Tongue (tissue), 2 donors: ENCODE data around the gene GADL1. TPM values are rescaled to one million over a fixed set of nuclear protein-coding genes. Genes with fewer than 3 reads are reported as not detected.

Source experiments
- DNase-seq: peaks from one replicate; pipeline ENCODE4 v3.0.0-alpha.2; 2015
- total RNA-seq: library from RNA; depleted of rRNA; stranded (reverse); fragments of >200 nt; gene quantifications from one replicate; pipeline ENCODE4 v1.2.3, GENCODE V29; 2014

Gene GADL1
- total RNA-seq, 1 donor from 2014 or later: 33.1 TPM

DNA sequence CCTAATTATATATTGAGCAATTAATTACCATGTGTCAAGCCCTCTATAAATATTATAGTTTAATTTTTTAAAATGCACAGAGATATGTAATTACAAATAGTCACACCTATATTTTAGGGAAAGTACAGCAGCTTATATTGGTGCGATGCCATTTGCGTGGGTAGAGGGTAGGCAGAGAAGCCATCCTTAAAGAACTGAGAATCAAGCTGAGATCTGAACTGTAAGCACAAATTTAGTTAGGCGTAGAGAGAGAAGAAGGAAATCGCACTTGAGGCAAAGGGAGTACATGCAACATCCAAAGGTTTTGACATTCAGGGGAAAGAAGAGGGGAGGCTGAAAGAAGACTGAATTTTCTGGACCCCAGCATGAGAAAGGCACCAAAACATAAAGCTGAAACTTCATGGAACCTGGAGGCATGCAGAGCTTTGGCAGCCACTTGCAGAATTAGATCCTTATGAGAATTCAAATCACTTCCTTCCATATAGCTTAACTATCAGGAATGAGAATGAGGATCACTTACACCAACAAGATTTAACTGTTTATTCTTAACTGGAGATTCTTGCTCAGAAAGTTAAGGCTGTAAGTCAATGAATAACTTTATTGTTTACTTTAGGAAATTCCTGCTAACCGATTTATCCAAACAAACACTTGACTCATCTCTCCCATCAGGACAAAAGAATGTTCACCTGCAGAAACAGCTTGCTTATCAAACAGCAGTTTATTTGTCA, 173.7 kb downstream of the GADL1 start:
- no peak for DNase-seq

DNA sequence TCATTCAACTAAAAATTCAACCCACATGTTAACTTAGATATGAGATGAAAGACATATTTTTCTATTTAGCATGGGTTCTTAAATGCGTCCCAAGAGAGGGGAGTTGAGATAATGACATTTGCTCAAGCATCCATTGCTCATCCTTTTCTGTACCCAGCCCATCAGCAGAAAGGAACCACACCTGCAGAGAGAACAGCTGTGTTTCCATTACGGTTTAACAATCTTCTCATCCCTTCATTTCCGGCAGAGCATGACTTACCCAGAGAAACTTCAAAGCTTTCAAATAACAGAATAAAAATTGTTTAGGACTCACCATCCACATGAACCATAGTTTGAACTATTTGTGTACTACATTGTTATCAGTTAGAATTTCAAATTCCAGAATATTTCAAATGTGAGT, 174.9 kb downstream of the GADL1 start:
- no peak for DNase-seq

DNA sequence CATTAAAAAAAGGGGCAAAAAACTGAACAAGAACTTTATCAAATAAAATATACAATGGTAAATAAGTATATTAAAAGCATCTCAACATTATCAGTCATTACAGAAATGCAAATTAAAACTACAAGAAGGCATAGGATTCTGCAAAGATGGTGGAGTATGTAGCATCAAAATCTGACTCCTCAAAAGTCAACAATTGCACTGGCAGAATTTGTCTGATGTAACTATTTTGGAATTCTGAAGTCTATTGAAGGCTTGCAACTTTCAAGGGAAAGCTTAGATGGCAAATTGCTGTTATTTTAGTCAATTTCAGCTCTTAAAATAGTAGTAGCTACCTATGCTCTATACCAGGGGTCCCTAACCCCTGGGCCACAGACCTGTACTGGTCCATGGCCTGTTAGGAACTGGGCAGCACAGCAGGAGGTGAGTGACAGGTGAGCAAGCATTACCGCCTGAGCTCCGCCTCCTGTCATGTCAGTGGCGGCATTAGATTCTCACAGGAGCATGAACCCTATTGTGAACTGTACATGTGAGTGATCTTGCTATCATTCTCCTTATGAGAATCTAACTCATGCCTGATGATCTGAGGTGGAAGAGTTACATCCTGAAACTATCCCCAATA, 180.5 kb downstream of the GADL1 start:
- no peak for DNase-seq

DNA sequence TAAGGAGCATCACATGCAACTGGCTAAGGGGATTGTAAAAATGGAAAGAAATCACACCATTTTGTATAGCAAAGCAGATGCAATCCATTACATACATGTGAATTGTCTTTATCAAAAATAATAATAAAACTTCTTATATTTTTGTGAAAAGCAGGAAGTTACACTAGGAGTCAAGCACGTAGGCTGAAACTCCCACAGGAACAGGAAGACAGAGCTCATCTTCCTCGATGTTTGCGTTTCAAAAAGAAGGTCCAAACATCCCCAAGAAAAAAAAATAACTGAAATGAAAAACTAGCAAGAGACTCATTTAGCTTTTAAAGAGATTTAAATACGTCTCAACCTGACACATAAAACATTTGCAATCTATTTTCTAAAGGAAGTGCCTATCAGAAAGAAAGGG, 181.5 kb downstream of the GADL1 start:
- DNase-seq: no peak

DNA sequence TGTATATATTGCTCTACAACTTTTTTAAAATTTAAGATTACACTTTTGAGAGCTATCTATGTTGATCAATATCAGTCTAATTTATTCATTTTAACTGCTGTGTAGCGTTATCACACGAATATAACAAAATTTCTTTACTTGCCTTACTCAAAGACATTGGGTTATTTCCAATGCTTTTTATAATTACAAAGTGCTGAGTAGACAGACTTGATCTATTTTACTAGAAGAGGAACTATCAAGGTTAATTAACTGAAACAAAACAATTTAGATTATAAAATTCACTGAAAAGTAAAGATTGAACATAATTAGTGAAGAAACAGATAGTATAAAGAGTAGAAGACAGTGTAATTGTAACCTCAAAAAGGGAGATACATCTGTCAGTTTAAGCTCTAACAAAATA, 182.6 kb downstream of the GADL1 start:
- DNase-seq: no peak

DNA sequence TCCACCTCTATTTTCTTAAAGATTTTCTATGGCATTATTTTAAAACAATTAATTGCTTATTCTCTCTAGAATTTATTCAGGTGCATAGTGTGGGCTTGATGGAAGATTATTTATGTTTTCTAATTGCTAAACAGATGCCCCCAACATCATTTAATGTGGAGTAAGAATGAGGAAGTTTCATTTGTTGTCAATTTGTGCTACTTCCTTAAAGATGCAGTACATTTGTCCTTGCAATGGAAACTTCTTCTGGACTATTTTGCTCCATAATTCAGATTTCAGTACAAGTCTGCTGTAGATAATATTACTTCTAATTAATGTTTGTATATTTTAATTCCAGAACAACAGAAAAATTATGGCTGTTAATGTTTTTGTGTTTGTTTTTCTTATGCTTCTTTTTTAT, 183.3 kb downstream of the GADL1 start:
- DNase-seq: no peak

DNA sequence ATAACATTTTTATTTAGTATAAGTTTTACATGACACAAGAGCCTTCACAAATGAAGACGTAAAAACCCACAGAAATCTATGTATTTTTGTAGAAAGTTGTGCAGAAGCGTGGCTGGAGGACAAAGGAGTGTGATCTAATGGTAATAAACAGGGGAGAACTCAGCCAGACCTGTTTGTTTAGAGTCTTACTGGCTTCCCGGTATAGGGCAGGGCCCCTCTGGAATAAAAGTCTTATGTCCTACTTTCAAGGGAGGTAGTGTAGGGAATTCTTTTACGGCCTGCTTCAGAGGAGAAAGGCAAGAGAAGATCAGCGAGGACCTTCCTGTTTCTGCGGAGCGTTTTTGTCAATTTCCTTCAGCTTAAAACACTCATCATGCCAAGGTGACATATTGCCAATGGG, 184.4 kb downstream of the GADL1 start:
- no peak for DNase-seq

DNA sequence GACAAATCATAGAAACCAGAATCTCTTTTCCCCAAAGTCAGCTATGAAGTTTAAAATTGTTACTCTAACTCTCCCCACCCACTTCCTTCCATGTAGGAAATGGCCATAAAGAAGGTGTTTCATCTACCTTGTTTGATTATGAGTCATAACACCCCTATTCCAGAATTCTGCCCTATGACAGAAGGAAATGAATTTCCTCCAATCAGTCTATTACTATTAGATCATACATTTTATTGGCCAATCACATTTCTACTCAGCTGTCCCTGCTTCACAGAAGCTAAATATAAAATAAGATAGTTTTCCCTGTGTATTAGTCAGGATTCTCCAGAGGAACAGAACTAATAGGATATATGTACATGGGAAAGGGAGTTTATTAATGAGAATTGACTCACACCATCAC, 186.0 kb downstream of the GADL1 start:
- DNase-seq: no peak

DNA sequence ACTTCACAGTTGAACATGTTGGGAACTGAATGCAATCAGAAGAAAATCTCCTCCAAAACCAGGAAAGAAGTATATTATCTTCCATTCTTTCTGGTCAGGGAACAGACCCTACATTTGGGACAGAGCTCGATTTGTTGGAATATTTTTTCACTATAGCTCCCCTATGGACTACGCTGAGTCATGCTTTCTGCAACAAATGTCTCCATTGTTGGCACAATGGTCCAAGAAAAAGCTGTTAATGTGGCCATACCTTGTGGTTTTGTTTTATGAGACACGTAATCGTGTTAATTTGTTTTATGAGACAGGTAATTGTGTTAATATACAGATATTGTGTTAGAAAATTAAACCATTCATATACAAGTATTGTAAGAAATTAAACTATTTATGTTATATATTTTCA, 186.6 kb downstream of the GADL1 start:
- no peak for DNase-seq

DNA sequence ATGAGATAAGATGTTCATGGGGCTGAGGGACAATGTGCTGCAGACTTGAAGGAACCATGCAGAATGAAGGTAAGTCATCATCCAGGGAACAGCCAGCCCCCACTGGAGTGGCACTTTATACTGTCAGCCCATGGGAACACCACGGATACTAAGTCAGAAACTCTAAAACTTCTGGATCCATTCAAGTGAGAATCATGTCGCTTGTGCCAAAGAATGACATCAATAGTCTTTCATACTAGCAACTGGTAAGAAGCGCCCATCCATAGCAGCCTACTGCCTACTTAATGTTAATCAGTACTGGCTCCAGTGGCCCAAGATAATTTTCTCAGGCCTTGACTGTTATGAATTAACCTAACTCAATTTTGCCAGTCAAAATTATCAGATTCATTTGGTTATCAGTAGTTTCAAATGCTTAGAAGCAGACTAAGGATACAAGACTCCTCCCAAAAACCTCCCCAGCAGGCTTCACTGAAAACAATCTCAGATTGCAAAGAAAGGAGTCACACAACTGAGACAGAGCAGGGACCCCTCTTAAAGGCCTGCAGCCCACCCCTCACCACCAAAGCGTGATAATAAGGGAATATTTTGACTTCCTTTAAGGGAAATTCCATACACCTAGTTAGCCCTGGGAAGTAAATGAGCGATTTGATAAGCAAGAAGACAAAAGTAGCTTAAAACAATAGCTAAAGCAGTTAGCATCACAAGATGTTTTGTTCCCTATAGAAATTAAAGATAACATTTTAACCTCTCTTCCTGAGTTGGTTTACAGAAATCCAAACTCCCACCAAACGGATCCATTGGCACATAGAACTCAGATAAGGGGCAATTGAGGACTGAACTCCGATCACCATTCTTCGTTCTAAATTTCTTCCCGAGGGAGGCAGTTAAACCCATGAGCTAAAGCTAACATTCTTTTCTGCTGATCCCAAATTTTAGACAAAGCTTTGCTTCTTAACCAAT, 189.2 kb downstream of the GADL1 start:
- DNase-seq: no peak

DNA sequence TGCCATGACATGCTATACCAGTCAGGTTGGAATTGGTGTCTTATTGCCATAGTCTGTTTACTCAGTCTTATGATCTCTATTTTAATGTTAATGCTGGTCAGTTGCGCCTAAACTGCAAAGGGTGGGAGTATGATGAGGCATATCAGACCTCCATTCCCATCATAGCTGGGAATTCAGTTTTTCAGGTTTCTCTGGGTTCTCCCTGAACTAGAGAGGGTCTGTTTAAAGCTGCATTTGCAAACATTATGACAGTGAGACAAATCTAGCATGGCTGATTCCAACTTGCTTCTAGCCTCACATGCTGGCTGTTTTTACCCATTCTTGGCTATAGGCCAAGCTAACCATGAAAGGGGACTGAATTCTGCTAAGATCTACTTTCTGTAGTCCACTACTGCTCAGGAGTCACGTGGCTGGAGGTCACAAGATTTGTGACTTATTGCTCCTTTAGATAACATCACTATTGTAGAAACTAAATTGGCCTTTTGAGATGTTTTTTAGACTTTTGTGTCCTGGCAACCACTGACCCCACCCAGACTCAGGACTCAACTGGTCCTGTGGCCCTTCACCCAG, 191.5 kb downstream of the GADL1 start:
- no peak for DNase-seq

DNA sequence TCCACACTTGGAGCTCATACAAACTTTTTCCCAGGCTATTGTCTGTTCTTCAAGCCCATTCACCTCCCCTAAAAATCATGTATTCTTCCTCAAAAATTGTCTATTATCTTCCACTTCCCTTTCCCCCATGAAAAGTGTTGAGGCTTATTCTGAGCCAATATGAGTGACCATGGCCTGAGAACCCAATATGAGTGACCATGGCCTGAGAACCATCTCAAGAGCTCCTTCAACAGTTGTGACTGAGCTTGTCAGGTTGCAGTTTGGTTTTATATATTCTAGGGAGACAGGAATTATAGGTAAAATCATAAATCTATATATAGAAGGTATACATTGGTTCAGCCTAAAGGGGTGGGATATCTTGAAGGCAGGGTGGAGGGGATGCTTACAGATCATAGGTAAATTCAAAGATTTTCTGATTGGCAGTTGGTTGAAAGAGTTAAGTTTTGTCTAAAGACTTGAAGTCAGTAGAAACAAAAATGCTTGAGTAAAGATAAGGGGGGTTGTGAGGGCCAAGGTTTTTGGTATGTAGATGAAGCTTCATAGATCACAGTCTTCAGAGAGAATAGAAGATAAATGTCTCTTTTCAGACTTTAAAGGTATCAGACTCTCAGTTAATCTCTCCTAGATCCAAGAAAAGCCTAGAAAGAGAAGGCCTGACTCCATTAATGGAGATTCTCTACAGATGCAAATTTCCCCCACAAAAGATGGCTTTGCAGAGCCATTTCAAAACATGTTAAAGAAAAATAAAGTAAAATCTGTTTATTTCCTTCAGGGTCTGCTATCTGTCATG, 192.2 kb downstream of the GADL1 start:
- DNase-seq: no peak

DNA sequence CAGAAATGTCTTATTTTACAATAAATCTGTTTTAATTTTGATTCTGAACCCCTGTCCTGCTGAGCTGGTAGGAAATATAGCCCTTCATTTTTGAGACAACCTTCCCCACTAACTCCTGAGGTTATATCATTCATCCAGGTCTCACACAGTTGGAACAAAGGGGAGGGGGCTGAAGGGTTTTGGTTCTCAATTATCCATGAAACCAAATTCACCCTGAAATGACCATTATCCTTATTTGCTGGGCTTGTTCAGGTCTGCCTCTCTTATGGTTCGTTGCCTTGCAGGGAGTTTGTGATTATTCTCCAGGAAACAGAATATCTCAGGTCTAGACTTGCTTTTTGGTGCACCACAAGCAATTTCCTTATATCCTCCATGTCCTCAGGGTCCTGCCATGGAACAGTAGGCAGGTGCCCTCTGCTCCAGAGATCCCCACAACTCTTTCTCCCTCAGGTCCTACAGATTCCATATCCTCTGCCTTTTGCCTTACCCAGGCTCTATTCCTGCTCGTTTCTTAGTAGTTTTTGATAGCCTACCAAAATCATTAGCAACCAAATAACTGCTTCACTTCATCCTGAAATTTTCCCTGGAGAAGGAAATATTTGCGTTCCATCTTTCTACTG, 193.6 kb downstream of the GADL1 start:
- no peak for DNase-seq

DNA sequence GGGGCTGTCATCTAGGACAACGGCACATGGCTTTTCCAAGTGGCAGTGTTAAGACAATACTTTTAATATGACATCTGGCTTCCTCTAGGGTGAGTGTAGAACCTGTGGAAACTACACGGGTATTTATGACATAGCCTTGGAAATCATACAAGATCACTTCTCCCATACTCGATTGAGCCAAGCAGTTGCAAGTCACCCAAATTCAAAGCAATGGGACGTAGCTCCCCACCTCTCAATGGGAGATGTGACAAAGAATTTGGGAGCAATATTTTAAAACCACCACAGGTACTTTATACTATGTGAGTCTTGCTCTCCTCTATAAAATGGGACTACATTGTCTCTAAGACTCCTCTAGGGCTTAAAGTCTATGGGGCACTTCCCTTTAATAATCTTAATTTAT, 194.5 kb downstream of the GADL1 start:
- no peak for DNase-seq

DNA sequence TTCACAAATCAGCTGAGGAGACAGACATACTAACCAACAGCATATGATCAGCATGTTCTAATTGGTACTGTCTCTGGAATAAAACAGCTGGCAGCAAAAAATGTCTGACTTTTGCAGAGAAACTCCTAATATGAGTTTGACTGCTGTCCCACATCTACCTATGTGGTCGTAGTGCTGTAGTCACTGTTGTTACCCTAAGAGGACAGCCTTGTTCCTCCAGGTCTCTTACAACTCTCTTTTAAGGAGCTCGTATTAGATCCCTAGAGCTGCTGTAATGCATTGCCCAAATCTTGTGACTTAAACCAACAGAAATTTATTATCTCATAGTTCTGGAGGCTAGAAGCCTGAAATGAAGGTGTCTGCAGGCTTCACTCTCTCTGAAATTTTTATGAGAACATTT, 195.9 kb downstream of the GADL1 start:
- DNase-seq: no peak

DNA sequence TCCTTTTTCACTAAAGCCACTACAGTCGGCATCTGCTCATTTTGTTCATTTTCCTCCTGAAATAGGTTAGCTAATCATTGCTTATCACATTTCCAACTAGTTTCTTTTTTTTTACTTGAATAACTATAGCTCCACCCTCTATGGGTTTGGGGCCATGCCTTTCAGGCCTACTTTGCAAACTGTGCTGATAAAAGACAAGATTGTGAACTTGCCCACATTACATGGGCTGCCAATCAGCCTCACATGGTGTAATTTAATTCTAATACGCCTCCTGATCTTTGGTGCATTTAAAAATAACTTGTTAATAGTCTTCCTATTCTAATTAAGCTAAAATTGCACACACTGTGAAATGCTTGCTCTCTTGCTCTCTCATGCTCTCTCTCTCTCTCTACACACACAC, 197.6 kb downstream of the GADL1 start:
- no peak for DNase-seq

DNA sequence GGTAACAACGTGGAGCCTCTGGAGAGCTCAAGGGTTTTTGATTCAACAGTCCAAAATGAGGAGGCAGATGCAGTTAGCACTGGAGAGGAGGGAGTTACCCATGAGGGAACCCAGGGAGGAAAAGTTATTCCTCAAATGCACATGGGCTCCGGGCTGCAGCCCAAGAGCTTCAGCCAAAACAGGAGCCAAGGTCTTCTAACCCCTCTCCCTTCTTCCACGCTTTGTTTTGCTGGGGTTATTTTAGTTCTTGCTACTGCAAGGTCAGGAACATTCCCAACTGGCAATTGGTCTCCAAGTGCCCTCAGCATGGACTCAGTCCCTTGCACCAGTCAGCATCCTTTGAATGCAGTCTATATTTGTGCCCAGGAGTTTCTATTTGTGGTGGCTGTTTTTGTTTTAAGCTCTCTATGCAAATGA, 198.1 kb downstream of the GADL1 start:
- DNase-seq: peak; percentile 39

DNA sequence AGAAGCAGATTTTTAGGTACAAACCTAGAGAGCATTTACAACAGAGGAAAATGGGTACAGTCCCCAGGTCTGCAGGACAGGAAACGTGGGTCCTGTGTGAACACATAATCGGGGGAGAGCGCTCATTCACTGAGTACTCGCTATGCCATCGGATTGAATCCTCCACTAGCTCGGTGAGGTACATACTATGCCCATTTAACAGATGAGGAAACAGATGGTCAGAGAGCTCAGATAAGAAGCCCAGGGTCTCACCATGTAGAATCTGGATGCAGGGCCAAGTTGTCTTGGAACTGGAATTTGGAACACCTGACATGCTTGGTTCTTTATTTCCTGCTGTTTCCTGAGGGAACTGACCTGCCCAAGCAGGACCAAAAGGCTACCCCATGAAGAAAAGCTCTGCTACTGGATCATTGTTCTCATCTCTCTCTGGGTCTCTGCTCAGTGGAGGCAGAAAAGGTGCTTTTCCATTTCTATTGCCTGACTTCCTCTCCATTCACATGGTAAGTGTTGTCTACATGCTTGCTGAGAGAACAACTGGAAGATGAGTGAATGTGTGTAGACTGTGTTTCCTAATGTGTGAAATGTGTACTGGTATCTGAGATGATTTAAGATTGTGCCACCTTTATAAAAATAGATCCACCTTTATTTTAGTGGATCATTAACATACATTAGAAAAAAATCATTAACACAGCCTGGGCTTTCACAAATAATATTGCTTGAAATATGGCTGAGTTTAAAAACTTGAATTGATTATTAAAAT, 199.0 kb downstream of the GADL1 start:
- DNase-seq: no peak

DNA sequence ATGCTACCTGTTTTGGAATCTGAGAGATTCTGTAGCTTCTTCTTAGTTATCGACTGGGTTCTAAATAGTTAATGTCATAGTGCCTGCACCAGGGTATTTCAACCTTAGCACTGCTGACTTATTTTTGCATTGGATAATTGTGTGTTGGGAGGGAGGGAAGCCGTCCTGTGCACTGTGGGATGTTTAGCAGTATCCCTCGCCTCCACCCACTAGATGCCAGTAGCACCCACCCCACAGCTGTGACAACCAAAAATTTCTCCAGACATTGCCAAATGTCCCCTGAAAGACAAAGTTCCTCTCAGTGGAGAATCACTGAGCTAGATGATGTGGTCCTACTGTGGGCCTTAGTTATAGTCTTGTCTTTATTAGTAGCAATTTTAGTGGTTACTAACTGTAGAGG, 199.8 kb downstream of the GADL1 start:
- DNase-seq: no peak

DNA sequence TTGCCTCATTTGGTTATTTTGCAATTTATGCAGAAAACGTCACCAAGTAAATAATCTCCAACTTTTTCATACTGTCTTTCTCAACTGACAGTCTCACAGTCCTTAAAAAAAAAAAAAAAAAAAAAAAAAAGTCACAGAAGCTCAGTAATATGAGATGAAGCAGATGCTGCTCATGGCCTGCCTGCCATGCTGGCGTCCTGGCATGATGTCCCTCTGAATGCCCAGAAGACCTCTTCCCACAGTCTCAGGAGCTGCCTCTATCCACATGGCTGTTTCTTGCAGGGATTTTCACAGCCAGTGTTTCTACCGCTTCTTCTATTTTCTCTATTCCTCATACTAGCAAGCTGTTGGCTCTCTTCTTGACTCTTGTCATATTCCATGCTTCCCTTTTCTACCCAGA, 200.3 kb downstream of the GADL1 start:
- DNase-seq: peak; percentile 72
